PC-9 (cell line): ENCODE results near the gene PMIS2. TPM values are rescaled to one million over a fixed set of nuclear protein-coding genes. Genes with fewer than 3 reads are reported as not detected.

ENCODE experiments used
- BruUV-seq: library from RNA; stranded (reverse); fragments of 400-500 nt; replicated peaks from 2 replicates; lab custom pipeline; 2021; lab: Mats Ljungman, UMichigan
- CTCF ChIA-PET: fragments of 300-600 bp; sonication (Branson Sonifier 250); formaldehyde crosslinking; loops from one replicate; lab custom pipeline; 2022; ENCODE audit warnings: antibody characterized with exemption; lab: Charles Lee
- POLR2A ChIA-PET: fragments of 300-600 bp; sonication (Branson Sonifier 250); formaldehyde crosslinking; loops from one replicate; lab custom pipeline; 2022; ENCODE audit warnings: antibody characterized with exemption; ENCODE audit not compliant: unreplicated experiment; lab: Charles Lee
- DNase-seq, 2 experiments: peaks; one replicate each; pipeline versions ENCODE4 v3.0.0 to v3.0.0-alpha.2; 2015 to 2022; ENCODE audit warnings: mixed read lengths in 1 of 2
- H2AFZ ChIP-seq: fragments of 200-600 bp; sonication (generic); 2 replicates; pipeline ENCODE4 v1.8.1; 2017; ENCODE audit warnings: antibody characterized with exemption
- H3F3A ChIP-seq: fragments of 200-600 bp; sonication (generic); 2 replicates; pipeline ENCODE4 v1.8.1; 2017; ENCODE audit warnings: antibody characterized with exemption, mild to moderate bottlenecking, low read depth; ENCODE audit not compliant: insufficient read depth
- H3K27ac ChIP-seq: fragments of 200-600 bp; sonication (generic); 2 replicates; pipeline ENCODE4 v1.6.1; 2016; ENCODE audit warnings: mixed run types
- H3K27me3 ChIP-seq: fragments of 200-600 bp; sonication (generic); 2 replicates; pipeline ENCODE4 v1.6.1; 2016; ENCODE audit warnings: low read depth, mixed run types; ENCODE audit not compliant: insufficient read depth
- H3K36me3 ChIP-seq: fragments of 200-600 bp; sonication (generic); 2 replicates; pipeline ENCODE4 v1.6.1; 2016; ENCODE audit warnings: low read depth, mixed run types
- H3K4me1 ChIP-seq: fragments of 200-600 bp; sonication (generic); replicated peaks from 2 replicates; pipeline ENCODE4 v1.6.1; 2016; ENCODE audit warnings: mixed run types; ENCODE audit not compliant: insufficient read depth
- H3K4me2 ChIP-seq: fragments of 200-600 bp; sonication (generic); 2 replicates; pipeline ENCODE4 v1.6.1; 2017; ENCODE audit warnings: mixed run types
- H3K4me3 ChIP-seq: fragments of 200-600 bp; sonication (generic); 2 replicates; pipeline ENCODE4 v1.6.1; 2016; ENCODE audit warnings: mixed run types
- H3K79me2 ChIP-seq: fragments of 200-600 bp; sonication (generic); 2 replicates; pipeline ENCODE4 v1.6.1; 2017; ENCODE audit warnings: low read depth, mixed run types
- H3K9me2 ChIP-seq: fragments of 200-600 bp; sonication (generic); 2 replicates; pipeline ENCODE4 v1.8.1; 2017; ENCODE audit warnings: mild to moderate bottlenecking; ENCODE audit not compliant: insufficient read depth
- H3K9me3 ChIP-seq: fragments of 200-600 bp; sonication (generic); 2 replicates; pipeline ENCODE4 v1.8.1; 2016; ENCODE audit warnings: low read depth; ENCODE audit not compliant: insufficient read depth
- H4K20me1 ChIP-seq: fragments of 200-600 bp; sonication (generic); 2 replicates; pipeline ENCODE4 v1.8.1; 2017; ENCODE audit not compliant: insufficient read depth
- EZH2 ChIP-seq: fragments of 200-600 bp; sonication (generic); IDR thresholded peaks from 2 replicates; pipeline ENCODE4 v1.8.0; 2017; ENCODE audit warnings: antibody characterized with exemption, low read depth
- intact Hi-C: fragments of 100-400 bp; cut with micrococcal nuclease; formaldehyde crosslinking; loops from one replicate; pipeline ENCODE4 v1.10.0; 2022; ENCODE audit not compliant: unreplicated experiment
- total RNA-seq: library from RNA; stranded (reverse); gene quantifications from 2 replicates; pipeline ENCODE4 v1.2.3, GENCODE V29; 2021
- TF ChIP-seq, protein P1 (sequence below): fragments of 200-600 bp; sonication (generic); conservative IDR thresholded peaks from 2 replicates; pipeline ENCODE4 v1.6.1; 2017; ENCODE audit warnings: mixed run types, antibody characterized with exemption, mild to moderate bottlenecking, moderate library complexity

PMIS2 gene
- total RNA-seq, 1 experiment from 2014 or later, result not detected

DNA sequence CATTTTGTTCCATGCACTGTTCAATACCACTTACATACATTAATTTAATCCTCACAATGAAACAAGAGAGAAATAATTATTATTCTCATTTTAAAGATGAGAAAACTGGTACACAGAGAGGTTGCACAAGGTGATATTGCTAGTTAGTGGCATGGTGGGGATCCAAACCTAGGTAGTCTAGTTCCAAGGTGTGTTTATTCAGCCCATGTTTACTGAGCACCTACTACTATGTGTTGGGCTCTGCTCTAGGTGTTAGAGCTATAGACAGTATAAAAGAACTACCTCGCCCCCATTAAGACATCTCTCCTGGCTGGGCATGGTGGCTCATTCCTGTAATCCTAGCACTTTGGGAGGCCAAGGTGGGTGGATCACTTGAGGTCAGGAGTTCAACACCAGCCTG is 3.2 kb upstream of the PMIS2 start:
- H3F3A ChIP-seq, result no peaks in the 10 kb centered on the region
- no peaks in the 10 kb centered on the region for H3K79me2 ChIP-seq
- no peak overlapping the region for H2AFZ ChIP-seq
- H3K36me3 ChIP-seq, result no peaks in the 10 kb centered on the region
- POLR2A ChIA-PET, result no interaction called here
- CTCF ChIA-PET, result no interaction called here
- intact Hi-C loops, result no loop called here
- no peak overlapping the region for H3K4me2 ChIP-seq
- H3K27me3 ChIP-seq, result peaks cover 44% of the 10 kb centered on the region
- no peak overlapping the region for H3K27ac ChIP-seq
- H3K4me3 ChIP-seq, result no peak overlapping the region
- TF ChIP-seq EZH2, result no peak
- TF ChIP-seq, protein P1, sequence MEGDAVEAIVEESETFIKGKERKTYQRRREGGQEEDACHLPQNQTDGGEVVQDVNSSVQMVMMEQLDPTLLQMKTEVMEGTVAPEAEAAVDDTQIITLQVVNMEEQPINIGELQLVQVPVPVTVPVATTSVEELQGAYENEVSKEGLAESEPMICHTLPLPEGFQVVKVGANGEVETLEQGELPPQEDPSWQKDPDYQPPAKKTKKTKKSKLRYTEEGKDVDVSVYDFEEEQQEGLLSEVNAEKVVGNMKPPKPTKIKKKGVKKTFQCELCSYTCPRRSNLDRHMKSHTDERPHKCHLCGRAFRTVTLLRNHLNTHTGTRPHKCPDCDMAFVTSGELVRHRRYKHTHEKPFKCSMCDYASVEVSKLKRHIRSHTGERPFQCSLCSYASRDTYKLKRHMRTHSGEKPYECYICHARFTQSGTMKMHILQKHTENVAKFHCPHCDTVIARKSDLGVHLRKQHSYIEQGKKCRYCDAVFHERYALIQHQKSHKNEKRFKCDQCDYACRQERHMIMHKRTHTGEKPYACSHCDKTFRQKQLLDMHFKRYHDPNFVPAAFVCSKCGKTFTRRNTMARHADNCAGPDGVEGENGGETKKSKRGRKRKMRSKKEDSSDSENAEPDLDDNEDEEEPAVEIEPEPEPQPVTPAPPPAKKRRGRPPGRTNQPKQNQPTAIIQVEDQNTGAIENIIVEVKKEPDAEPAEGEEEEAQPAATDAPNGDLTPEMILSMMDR, result no peak
- H4K20me1 ChIP-seq, result no peaks in the 10 kb centered on the region
- H3K9me3 ChIP-seq, result no peaks in the 10 kb centered on the region; the same call in 1 of the 2 replicates
- no peaks in the 10 kb centered on the region for H3K4me1 ChIP-seq
- no TSS peak for BruUV-seq
- H3K9me2 ChIP-seq, result no peaks in the 10 kb centered on the region
- no peak for DNase-seq

DNA sequence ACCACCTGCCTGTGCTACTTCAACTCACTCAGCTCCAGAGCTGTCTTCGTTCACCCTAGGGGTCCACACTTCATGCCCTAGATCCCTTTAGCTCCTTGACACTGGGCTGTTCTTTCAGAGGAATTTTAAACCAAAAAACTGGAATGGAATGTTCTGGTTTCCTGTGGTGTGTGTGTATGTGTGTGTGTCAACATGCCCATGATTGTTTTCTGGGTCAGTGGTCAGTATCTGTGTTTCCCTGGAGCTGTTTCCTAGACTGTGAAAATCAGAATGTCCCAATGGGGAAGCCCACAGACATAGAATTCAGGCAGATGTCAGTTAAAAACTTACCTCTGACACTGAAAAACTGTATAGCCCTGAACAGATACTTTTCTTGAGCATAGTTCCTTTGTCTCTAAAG is 1.3 kb downstream of the PMIS2 start:
- BruUV-seq, result no TSS peak
- POLR2A ChIA-PET, result interaction anchor here (0.6 kb wide), 1 partner anchor 61 kb away, joined by 7 read pairs; the partner anchor contains the start of gene COX6B1
- intact Hi-C loops, result no loop called here

DNA sequence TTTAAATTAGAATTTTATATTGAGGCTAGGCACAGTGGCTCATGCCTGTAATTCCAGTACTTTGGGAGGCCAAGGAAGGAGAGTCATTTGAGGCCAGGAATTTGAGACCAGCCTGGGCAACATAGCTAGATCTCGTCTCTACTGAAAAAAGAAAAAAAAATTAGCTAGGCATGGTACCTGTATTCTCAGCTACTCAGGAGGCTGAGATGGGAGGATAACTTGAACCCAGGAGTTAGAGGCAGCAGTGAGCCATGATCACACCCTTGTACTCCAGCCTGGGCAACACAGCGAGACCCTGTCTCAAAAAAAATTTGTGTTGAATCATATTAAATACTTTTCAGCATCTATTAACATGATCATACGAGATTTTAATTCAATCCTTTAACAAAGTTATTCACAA is 4.9 kb downstream of the PMIS2 start:
- Histone ChIP-seq H3F3A (no peaks in the 10 kb centered on the region), H3K9me3 (no peaks in the 10 kb centered on the region), H3K27me3 (peaks cover 11% of the 10 kb centered on the region; the same call in 1 of the 2 replicates), H3K36me3 (no peaks in the 10 kb centered on the region), H3K4me1 (no peaks in the 10 kb centered on the region), H2AFZ (no peak overlapping the region), H3K79me2 (no peaks in the 10 kb centered on the region), H3K27ac (no peak overlapping the region), H3K4me2 (no peak overlapping the region), H3K4me3 (no peak overlapping the region), H3K9me2 (no peaks in the 10 kb centered on the region), H4K20me1 (no peaks in the 10 kb centered on the region)
- no TSS peak for BruUV-seq
- intact Hi-C loops, result no loop called here
- DNase-seq, result no peak
- TF ChIP-seq, protein P1, result no peak
- TF ChIP-seq EZH2, result no peak
- ChIA-PET CTCF (interaction anchor here (0.7 kb wide), 1 partner anchor 387 kb away, joined by 9 read pairs; no protein-coding TSS in a partner anchor), POLR2A (no interaction called here)

More for the DNA sequence above, 1.3 kb downstream of the PMIS2 start:
- Histone ChIP-seq H3F3A (no peaks in the 10 kb centered on the region), H3K9me2 (no peaks in the 10 kb centered on the region), H4K20me1 (no peaks in the 10 kb centered on the region), H2AFZ (no peak overlapping the region), H3K4me1 (no peaks in the 10 kb centered on the region), H3K4me2 (no peak overlapping the region), H3K9me3 (no peaks in the 10 kb centered on the region), H3K27me3 (peaks cover 44% of the 10 kb centered on the region), H3K27ac (no peak overlapping the region), H3K79me2 (no peaks in the 10 kb centered on the region), H3K4me3 (no peak overlapping the region), H3K36me3 (no peaks in the 10 kb centered on the region)
- CTCF ChIA-PET, result no interaction called here
- DNase-seq, result no peak
- TF ChIP-seq EZH2, result no peak
- TF ChIP-seq, protein P1, result no peak
